Measurements from ENCODE around the gene OXSR1. TPM values are rescaled to one million over a fixed set of nuclear protein-coding genes. Genes with fewer than 3 reads are reported as not detected.
A peak's percentile ranks its signal among the peaks of the same experiment; 100 is the strongest.

OXSR1 gene
- total RNA-seq, 6 experiments from 2014 or later, result 48.5 to 54.3 (median 51.5) TPM

DNA sequence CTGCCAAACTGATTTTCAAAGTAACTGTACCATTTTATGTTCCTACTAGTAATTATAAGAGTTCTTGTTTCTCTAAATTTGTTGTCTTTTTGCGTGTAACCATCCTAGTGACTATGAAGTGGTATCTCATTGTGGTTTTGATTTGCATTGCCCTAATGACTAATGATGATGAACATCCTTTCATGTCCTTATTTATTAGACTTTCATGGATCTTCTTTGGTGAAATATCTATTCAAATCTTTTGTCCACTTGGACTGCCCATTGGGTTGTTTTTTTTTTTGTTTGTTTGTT is 3.6 kb downstream of the OXSR1 start:
- H3K4me1 Mint-ChIP-seq (ENCODE audit: low read depth), result peaks cover 83% of the 10 kb centered on the region
- TF ChIP-seq, protein P1, sequence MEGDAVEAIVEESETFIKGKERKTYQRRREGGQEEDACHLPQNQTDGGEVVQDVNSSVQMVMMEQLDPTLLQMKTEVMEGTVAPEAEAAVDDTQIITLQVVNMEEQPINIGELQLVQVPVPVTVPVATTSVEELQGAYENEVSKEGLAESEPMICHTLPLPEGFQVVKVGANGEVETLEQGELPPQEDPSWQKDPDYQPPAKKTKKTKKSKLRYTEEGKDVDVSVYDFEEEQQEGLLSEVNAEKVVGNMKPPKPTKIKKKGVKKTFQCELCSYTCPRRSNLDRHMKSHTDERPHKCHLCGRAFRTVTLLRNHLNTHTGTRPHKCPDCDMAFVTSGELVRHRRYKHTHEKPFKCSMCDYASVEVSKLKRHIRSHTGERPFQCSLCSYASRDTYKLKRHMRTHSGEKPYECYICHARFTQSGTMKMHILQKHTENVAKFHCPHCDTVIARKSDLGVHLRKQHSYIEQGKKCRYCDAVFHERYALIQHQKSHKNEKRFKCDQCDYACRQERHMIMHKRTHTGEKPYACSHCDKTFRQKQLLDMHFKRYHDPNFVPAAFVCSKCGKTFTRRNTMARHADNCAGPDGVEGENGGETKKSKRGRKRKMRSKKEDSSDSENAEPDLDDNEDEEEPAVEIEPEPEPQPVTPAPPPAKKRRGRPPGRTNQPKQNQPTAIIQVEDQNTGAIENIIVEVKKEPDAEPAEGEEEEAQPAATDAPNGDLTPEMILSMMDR (IDR thresholded peaks at IDR 0.05), result no peak
- H3K27me3 Mint-ChIP-seq (ENCODE audit: insufficient read depth), result peaks cover 10% of the 10 kb centered on the region
- H3K9me3 Mint-ChIP-seq, result peaks cover 3% of the 10 kb centered on the region; the same call in 1 of the 2 replicates
- DNase-seq, result peak; percentile 82
- peak overlapping the region; percentile 95 for H3K4me3 Mint-ChIP-seq
- peaks cover 21% of the 10 kb centered on the region for H3K36me3 Mint-ChIP-seq (ENCODE audit: low read depth)
- peak overlapping the region; percentile 100 for H3K27ac Mint-ChIP-seq

DNA sequence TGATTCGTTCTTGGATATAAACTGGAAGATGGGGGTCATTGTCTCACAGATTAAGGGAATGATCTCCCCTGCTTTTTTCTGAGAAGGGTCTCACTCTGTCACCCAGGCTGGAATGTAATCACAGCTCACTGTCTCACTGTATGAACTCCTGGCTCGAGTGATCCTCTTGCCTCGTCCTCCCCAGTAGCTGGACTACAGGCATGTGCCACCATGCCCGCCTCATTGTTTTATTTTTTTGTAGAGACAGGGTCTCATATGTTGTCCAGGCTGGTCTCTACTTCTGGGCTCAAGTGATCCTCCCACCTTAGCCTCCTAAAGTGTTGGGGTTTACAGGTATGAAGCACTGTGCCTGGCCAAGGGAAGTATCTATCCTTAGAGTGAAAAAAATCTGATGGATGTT is 5.4 kb downstream of the OXSR1 start:
- peaks cover 21% of the 10 kb centered on the region for H3K36me3 Mint-ChIP-seq (ENCODE audit: low read depth)
- peaks cover 94% of the 10 kb centered on the region for H3K4me1 Mint-ChIP-seq (ENCODE audit: low read depth)
- H3K27ac Mint-ChIP-seq, result peak overlapping the region; percentile 80
- H3K9me3 Mint-ChIP-seq, result peaks cover 3% of the 10 kb centered on the region; the same call in 1 of the 2 replicates
- DNase-seq, result no peak
- TF ChIP-seq, protein P1 (IDR thresholded peaks at IDR 0.05), result no peak
- peaks cover 10% of the 10 kb centered on the region for H3K27me3 Mint-ChIP-seq (ENCODE audit: insufficient read depth)
- no peak overlapping the region; the same call in 1 of the 2 replicates for H3K4me3 Mint-ChIP-seq

DNA sequence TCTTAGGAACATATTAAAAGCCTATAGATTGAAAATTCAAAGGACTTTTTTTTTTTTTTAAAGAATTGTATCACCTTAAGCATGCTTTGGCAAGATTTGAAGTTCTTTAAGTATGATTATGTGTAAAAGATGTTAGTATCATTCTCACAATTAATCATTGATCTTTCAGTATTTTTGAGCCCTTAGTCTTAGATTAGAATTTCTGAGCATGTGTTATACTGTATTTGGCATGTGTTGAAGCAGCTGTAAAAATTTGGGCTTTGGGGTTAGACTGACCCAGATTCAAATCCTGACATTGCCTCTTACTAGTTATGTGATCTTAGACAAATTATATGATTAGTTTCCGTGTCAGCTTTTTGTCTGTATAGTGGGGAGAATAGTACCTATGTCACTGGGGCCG is 6.3 kb downstream of the OXSR1 start:
- Mint-ChIP-seq H3K4me1 (ENCODE audit: low read depth) (peaks cover 89% of the 10 kb centered on the region), H3K4me3 (no peak overlapping the region), H3K9me3 (no peaks in the 10 kb centered on the region), H3K27me3 (ENCODE audit: insufficient read depth) (peaks cover 6% of the 10 kb centered on the region), H3K36me3 (ENCODE audit: low read depth) (peaks cover 14% of the 10 kb centered on the region), H3K27ac (no peak overlapping the region)
- TF ChIP-seq, protein P1 (IDR thresholded peaks at IDR 0.05), result no peak
- DNase-seq, result no peak

DNA sequence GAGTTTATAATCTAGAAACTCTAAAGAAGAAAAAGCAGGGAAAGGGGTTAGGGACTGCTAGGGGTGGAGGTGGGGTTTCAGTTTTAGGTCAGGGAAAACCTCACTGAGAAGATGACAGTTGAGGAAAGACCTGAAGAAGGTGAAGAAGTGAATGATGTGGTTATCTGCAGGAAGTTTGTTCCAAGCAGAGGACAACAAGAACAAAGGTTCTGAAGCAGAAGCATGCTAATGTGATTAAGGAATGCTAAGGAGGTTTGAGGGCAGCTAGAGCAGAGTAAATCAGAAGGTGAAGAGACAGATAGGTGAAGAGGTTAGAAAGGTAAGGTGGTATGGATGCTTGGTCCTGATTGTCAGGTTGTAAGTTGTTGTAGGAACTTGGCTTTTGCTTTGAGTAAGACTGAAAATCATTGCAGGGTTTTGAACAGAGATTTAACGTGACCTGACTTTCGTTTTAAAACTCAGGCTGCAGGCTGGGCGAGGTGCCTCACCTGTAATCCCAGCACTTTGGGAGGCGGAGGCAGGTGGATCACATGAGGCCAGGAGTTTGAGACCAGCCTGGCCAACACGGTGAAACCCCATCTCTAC is 8.6 kb downstream of the OXSR1 start:
- no peak for DNase-seq
- H3K4me3 Mint-ChIP-seq, result peak overlapping the region; percentile 18
- peaks cover 11% of the 10 kb centered on the region for H3K36me3 Mint-ChIP-seq (ENCODE audit: low read depth)
- H3K9me3 Mint-ChIP-seq, result no peaks in the 10 kb centered on the region
- H3K4me1 Mint-ChIP-seq (ENCODE audit: low read depth), result peaks cover 78% of the 10 kb centered on the region
- TF ChIP-seq, protein P1 (IDR thresholded peaks at IDR 0.05), result no peak
- peaks cover 6% of the 10 kb centered on the region; the same call in 1 of the 2 replicates for H3K27me3 Mint-ChIP-seq (ENCODE audit: insufficient read depth)
- peak overlapping the region; percentile 79 for H3K27ac Mint-ChIP-seq

DNA sequence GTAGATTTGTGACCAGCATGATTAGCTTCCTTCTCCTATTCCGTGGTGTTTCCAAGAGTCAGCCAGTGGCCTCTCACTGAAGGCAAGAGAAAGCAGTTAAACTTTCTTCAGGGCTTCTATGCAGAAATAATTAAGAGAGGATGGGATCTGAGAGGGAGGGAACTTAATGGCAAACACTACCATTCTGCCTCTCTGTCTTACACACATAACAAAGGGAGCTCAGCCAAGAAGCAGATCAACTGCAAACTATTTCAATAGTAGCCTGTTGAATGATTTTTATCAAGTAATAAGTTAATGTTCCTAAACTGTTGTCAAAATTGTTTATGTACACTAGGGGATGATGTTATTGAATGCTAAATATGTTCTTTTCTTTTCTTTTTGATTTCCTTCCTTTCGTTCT is 11.8 kb downstream of the OXSR1 start:
- Mint-ChIP-seq H3K27ac (peak overlapping the region; percentile 61), H3K4me3 (no peak overlapping the region), H3K36me3 (ENCODE audit: low read depth) (peaks cover 23% of the 10 kb centered on the region), H3K4me1 (ENCODE audit: low read depth) (peaks cover 59% of the 10 kb centered on the region), H3K27me3 (ENCODE audit: insufficient read depth) (no peaks in the 10 kb centered on the region), H3K9me3 (no peaks in the 10 kb centered on the region)
- TF ChIP-seq, protein P1 (IDR thresholded peaks at IDR 0.05), result no peak
- no peak for DNase-seq

All from HFFc6 (cell line).